COLO668 (cell line): ENCODE measurements around the gene CDKL2.

ENCODE experiments used
- DNase-seq: peaks from one replicate; lab custom pipeline; 2025; ENCODE audit not compliant: unreplicated experiment; lab: John Stamatoyannopoulos, UW

The CDKL2 gene

GRCh38 chr4:75643651-75644050, 13.3 kb upstream of the CDKL2 start:
- DNase-seq = no peak

- no peak for DNase-seq
These were observed 8.9 kb upstream of the CDKL2 start for GRCh38 chr4:75639124-75639695.

GRCh38 chr4:75637827-75638226, 7.5 kb upstream of the CDKL2 start:
- DNase-seq = no peak

GRCh38 chr4:75637176-75637575, 6.8 kb upstream of the CDKL2 start:
- no peak for DNase-seq

GRCh38 chr4:75634951-75635350, 4.6 kb upstream of the CDKL2 start:
- no peak for DNase-seq

GRCh38 chr4:75634281-75634680, 4.0 kb upstream of the CDKL2 start:
- DNase-seq = no peak

- no peak for DNase-seq
These were observed 3.5 kb upstream of the CDKL2 start for GRCh38 chr4:75633846-75634245.

GRCh38 chr4:75630937-75631329, 605 bp upstream of the CDKL2 start:
- no peak for DNase-seq

GRCh38 chr4:75629239-75629638, 1.1 kb downstream of the CDKL2 start:
- no peak for DNase-seq

GRCh38 chr4:75623026-75623425, 7.3 kb downstream of the CDKL2 start:
- DNase-seq = no peak

- DNase-seq = no peak
These were observed 8.6 kb downstream of the CDKL2 start for GRCh38 chr4:75621715-75622114.

GRCh38 chr4:75612306-75612705, 18.0 kb downstream of the CDKL2 start:
- no peak for DNase-seq

- no peak for DNase-seq
These were observed 24.4 kb downstream of the CDKL2 start for GRCh38 chr4:75605928-75606327.

GRCh38 chr4:75599647-75600046, 30.7 kb downstream of the CDKL2 start:
- DNase-seq = no peak

GRCh38 chr4:75598390-75598789, 31.9 kb downstream of the CDKL2 start:
- DNase-seq = no peak

GRCh38 chr4:75596061-75596460, 34.3 kb downstream of the CDKL2 start:
- no peak for DNase-seq

GRCh38 chr4:75593393-75593792, 36.9 kb downstream of the CDKL2 start:
- no peak for DNase-seq

GRCh38 chr4:75584067-75584466, 46.3 kb downstream of the CDKL2 start:
- no peak for DNase-seq

- DNase-seq = no peak
These were observed 62.6 kb downstream of the CDKL2 start for GRCh38 chr4:75567725-75568124.

GRCh38 chr4:75566911-75567310, 63.4 kb downstream of the CDKL2 start:
- DNase-seq = no peak

GRCh38 chr4:75565481-75565880, 64.8 kb downstream of the CDKL2 start:
- DNase-seq = no peak

GRCh38 chr4:75564023-75564422, 66.3 kb downstream of the CDKL2 start:
- no peak for DNase-seq

GRCh38 chr4:75561789-75562188, 68.5 kb downstream of the CDKL2 start:
- no peak for DNase-seq

GRCh38 chr4:75557696-75558095, 72.6 kb downstream of the CDKL2 start:
- no peak for DNase-seq
